GM19351 (cell line): ENCODE measurements around the gene FLNB.

Experiments used
- ATAC-seq: cut with Tn5 transposase; IDR thresholded peaks from one replicate; pipeline ENCODE4 v1.9.1; 2021; ENCODE audit warnings: mild to moderate bottlenecking, moderate library complexity; ENCODE audit not compliant: unreplicated experiment

The FLNB gene

DNA sequence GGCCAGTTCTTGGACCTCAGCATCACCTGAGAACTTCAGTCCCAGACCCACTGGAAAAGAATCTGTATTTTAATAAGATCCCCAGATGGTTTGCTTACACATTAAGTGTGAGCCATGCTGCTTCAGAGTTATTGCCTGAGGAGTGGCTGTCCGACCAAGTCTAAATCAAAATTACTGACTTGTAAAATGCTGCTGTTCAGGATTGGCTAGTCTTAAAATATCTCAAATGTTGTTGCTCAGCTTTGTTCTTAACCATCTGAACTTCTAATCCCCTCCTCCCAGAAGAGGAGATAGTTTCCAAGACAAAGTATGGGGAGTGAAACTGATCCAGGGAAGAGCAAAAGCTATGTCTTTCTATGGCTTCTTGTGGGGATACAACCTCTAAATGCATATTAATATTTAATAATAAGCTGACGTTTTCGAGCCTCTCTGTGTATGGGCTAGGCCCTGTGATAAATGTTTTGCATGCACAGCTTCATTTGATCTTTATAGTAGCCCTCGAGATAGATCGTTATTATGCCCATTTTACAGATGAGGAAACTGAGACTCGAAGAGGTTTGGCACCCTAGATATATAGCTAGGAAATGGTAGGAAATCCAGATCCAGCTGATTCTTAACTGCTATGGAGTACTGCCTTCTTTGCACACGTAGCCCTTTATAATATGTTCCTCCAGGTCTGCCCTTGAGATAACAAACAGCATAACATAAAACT, 150.4 kb downstream of the FLNB start:
- ATAC-seq, result no peak

DNA sequence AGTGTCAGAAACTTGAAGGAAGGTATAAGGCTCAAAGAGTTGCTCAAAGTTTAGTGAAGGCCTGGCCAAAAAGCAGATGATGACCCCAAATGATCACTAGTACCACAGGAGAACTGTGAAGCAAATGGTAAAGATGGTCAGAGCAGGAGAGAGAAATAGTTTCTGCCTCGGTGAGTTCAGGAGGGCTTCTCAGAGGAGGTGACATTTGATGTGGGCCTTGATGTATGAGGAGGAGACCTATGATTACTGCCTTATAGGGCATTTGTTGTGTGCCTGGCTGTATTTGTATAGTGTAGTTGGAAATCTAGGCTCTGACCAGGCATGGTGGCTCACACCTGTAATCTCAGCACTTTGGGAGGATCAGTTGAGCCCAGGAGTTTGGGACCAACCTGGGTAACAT, 152.2 kb downstream of the FLNB start:
- no peak for ATAC-seq

DNA sequence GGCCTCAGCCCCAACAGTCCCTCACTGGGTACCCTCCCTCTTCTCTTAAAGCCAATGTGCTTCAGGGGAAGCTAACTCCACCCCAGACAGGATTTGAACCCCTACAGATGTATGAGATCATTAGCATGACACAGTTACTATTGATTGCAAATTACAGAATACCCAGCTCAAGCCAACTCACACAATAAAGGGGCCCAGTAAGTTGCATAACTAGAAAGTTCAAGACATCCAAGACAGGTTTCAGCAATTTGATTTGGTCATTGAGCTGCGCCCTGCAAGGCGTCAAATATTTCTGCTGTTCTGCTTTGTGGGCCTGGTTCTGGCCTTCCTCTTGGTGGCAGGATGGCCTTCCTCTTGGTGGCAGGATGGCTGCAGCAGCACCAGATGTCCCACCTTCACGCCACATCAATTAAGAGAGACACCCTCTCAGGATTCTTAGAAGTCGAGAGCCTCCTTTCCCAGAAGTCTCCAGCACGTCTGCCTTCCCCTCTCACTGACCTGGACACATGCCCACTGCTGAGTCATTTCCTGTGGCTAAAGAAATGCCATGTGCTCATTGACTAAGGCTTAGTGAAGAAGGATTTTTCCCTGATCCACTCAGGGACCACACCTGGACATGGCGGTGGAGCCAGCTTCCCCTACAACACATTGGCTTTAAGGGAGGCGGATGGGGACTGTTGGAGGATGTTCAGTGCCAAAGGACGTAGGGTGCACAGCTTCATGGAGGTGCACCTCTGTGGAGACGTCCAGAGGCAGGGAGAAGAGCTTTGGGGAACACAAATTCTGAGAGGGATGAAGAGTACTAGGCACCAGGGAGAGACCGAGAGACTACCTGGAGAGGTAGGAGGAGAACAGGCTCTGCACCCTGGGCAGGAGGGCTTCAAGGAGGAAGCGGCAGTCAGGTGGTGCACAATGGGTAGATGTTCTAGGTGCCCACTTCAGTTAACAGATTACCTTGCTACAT, 153.5 kb downstream of the FLNB start:
- ATAC-seq, result no peak

DNA sequence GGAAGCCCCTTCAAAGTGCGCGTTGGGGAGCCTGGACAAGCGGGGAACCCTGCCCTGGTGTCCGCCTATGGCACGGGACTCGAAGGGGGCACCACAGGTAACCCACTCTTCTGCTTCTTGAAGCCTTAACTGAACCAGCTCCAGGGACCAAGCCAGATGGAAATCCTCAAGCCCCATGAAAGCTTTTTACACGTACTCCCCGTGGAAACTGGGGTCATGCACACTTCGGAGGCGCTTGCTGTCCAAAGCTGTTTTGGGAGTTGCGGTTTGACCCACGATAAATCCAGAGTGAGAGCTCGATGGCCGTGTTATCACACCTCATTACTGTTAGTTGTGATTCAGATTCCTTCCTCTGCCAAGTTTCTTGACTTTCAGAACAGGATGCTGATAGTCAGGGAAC, 155.0 kb downstream of the FLNB start:
- no peak for ATAC-seq

DNA sequence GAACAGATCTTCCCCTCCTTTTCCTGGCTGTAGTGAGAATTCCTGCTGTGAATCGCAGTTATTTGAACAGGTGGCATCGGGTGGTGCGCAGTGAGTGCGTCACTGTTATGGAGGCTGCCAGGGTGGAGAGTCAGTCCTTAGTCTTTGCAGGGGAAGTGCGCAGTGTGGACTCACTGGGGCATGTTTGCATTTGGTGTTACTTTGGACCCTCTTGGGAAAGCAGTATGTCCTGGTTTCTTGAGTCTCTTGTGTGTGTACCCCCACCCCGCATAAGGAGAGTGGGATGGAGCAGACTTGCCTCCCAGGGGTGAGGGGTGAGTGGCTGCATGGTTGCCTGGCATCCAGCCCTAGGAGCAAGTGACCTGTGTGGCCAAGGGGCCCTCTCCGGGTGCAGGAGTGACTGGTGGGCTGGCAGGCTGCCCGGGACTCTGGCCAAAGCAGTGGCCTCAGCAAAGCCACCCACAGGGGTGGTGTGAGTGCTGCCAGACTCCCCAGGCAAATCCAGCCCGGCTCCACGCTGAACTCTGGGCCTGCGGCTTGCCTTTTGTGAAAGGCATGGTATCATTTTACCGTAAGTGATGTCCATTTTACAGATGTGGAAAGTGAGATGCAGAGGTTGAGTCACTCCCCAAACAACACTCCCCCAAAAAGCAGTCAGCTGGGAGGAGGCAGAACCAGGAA, 156.1 kb downstream of the FLNB start:
- no peak for ATAC-seq

DNA sequence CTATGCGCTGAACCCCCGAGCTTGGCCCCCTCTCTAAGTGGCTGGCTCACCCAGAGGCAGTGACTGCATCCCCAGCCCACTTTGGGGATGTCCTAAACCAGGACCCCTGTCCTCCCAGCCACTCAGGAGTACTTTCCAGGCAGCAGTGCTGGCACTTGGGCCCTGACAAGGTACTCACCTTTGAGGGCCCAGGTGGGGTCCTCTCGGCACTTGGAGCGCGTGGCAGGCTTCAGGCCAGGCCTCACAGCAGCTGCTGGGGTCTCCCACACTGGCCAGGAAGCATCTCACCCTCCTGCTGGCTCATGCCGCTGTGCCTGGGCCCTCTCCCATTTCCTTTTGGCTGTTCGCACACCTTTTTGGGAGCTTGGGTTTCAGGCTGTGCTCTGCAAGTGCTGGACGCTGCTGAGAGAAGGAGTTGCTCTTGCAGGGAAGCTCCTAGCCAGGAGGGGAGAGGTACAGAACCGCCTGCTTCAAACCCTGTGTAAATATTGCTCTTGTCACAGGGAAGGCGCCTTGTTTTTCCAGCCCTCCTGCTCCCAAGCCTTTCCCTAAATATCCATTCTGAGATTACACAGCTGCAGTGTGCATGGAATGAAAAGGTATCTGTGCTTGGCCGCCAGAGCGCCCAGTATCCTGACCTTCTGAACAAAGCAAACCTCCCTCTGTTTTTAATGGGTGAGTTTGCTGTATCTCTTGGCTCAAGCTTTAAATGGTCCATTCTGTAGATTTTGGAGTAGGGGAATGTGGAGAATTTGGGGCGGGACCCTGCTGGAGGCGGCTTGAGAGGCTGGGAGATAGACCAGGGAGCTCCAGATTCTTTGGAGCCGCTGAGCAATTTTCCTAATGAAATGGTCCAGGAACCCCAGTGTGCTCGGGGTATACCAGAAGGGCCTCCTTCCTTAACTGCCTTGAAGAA, 156.9 kb downstream of the FLNB start:
- no peak for ATAC-seq

DNA sequence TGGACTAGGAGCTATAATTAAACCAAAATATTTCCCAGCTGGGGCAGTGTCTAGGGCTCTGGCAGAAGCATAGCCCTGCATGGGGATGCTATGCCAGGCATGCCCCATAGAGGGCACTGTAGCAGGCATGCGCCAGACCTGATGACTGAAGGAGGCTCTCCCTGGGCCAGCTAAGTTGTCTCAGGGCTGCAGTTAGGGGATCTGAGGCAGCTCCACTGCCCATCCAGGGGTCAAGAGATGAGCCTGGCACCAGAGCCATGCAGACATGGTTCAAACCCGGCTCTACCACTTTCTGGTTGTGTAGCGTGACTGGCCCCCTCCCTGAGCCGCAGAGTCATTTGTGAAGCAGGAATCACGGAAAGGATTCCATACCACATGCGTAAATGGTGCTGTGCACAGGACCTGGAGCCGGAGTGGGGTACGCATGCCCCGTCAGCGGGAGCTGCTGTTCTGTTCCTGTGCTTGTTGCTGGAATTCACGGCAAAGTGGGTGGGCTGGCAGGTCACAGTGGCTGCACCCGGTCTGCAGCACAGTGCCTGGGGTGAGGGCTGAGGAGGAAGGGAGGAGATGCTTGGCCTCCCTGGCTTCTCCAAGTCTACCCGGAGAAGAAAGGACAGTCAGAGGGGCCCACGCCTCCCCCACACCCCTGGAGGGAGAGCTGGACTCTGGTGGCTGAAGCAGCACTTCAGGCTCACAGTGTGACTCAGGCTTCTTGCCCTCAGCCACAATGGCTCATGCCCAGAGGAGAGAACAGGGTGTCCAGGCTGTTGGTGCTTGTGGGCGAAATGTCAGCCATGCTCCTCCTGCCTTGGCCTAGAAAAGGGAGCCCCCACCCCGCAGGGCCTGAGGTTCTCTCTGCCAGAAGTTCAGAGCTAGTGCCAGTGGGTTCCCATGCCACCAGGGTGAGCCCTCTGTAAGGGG, 159.5 kb downstream of the FLNB start:
- peak; percentile 59 for ATAC-seq

DNA sequence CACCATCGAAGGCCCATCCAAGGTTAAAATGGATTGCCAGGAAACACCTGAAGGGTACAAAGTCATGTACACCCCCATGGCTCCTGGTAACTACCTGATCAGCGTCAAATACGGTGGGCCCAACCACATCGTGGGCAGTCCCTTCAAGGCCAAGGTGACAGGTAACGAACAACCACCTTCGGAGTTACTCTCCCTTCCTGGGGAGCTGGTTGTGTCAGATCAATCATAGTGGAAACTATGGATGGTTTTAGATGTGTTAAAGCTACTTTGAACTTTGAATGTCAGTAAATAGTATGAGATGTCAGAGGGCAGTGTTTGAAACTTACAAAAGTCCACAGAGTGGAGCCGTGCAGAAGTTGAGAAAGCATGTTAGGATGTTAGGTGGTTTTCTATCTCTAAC, 160.3 kb downstream of the FLNB start:
- ATAC-seq, result no peak

DNA sequence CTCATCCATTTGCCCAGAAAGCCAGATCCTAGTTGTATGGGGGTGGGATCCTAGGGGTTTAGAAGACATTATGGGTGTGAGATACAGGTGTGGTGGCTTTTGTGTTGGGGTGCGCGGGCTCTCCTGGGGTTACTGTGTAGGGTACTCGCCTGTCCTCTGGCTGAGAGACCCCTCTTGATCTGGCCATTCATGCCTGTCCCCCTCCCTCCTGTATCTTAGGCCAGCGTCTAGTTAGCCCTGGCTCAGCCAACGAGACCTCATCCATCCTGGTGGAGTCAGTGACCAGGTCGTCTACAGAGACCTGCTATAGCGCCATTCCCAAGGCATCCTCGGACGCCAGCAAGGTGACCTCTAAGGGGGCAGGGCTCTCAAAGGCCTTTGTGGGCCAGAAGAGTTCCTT, 161.1 kb downstream of the FLNB start:
- no peak for ATAC-seq

DNA sequence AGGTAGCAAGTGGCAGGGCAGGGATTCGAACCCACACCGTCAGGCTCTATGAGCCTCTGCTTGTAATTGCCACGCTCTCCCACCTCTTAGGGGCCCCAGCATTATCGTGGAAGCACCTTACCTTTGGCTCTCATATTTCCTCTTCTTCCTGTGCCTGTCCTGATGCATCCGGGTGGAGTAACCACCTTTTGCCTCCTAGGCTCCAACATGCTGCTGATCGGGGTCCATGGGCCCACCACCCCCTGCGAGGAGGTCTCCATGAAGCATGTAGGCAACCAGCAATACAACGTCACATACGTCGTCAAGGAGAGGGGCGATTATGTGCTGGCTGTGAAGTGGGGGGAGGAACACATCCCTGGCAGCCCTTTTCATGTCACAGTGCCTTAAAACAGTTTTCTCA, 162.2 kb downstream of the FLNB start:
- ATAC-seq, result no peak

DNA sequence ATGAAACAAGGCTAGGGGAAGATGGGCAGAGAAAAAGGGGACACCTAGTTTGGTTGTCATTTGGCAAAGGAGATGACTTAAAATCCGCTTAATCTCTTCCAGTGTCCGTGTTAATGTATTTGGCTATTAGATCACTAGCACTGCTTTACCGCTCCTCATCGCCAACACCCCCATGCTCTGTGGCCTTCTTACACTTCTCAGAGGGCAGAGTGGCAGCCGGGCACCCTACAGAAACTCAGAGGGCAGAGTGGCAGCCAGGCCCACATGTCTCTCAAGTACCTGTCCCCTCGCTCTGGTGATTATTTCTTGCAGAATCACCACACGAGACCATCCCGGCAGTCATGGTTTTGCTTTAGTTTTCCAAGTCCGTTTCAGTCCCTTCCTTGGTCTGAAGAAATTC, 162.9 kb downstream of the FLNB start:
- ATAC-seq, result no peak

DNA sequence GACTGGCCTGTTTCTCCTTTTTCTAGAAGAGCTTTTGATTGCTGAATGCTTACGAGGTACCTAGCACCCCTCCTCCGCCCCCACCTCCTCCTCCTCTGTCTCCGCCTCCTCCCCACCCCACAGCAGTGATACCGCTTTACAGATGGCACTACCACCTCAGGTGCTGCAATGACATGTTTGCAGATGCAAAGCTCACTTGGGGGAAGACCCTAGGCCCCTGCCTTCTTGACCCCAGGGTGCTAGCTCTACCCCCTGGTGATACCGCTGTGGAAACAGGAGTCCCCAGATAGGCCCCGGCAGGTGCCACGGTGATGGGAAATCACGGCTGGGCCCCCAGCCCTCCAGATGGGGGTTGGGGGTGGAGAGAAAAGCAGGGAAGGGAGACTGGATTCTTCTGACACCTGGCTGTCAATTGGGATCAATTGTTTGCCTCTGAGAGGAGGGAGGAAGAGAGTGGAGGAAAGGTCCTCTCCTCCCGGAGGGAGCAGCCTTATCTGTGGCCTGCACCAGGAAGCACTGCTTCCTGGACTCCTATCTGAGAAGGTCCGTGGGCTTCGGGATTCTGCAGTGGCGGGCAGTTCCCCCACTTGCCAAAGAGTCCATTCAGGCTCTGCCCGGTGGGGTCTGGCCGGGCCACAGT, 164.9 kb downstream of the FLNB start:
- no peak for ATAC-seq

DNA sequence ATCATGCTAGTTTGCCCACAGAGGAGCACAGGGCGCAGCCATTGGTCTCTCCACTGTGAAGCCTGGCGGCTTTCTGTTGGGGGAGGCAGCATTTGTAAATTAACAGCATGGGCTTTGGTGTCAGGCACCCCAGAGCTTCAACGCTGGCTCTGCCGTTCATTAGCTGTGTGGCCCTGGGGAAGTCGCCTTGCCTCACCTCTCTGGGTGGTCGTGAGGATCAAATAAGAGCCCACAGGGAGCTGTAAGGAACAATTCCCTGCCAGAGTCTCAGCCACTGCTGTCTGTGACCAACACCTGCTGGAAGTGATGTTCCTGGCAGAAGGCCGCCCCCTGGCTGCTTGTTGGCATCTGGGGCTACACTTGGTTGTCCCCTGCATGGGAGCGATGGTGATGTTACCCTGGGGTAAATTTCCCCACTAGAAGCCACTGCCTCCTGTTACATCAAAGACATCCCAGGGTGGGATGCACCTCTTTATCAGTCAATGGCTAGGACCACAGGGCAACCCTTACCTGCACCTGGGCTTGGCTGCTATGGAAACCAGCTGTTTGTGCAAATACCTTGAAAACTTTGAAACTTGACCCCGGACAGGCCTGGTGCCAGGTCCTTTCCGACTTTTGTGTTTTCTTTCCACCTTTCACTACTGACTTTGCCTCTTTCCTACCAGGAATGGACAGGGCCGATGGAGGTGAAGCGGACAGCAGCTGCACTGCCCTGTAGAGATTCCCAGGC, 165.6 kb downstream of the FLNB start:
- no peak for ATAC-seq

DNA sequence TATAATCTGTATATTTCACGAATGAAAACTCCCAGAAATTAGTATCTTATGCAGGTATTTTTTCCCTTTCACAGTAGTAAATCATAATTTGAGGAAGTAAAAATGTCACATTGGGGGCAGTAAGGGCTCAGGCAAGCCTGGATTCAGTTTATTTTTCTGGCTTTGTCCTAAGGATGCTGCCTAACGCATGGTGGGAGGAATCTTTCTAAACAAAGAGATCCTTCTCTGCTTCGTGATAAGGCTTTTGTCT, 166.9 kb downstream of the FLNB start:
- ATAC-seq, result no peak

DNA sequence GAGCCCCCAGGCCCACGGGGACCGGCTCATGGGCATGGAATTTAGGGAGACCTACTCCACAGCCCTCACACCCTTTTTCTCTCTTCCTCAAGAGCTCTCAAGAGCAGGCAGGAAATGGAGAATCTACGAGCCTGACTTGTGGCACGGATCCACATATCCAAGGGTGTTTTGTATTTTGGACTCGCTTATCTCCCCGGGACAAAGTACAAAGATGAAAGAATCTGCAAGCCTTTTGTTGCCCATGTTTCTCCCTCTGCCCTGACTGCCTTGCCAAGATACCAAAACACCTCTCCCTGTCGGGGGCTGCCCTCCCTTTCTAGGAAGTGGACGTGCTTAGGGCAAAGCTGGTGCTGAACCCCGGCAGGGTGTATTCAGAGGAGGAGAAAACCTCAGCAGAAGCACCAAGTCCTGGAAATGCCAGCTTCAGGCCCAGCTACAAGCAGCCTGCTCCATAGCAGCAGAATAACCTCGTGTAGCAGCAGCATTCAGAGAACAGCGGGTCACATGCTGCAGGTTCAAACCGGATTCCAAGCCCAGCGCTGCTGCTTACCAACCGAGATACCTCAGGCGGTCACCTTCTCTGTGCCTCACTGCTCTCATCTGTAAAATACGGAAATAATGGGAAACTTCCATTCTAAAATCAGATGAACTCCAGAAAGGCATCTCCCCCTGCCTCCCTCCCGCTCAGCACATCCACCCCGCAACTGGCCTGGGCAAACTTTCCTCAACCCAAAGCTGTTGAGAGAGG, 167.4 kb downstream of the FLNB start:
- no peak for ATAC-seq

DNA sequence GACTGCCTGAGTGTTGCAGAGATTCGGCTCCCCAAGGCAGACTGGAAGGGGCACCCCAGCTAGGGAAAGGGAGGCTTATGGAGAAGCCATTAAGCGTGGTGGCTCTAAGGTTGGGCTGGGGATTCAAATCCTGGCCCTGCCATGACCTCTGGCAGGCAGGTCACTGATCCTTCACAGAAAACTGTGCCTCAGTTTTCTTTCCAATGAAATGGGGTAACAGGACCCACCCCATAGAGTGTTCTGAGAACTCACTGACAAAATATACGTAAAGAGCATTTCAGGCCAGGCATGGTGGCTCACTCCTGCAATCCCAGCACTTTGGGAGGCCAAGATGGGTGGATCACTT, 167.9 kb downstream of the FLNB start:
- no peak for ATAC-seq

DNA sequence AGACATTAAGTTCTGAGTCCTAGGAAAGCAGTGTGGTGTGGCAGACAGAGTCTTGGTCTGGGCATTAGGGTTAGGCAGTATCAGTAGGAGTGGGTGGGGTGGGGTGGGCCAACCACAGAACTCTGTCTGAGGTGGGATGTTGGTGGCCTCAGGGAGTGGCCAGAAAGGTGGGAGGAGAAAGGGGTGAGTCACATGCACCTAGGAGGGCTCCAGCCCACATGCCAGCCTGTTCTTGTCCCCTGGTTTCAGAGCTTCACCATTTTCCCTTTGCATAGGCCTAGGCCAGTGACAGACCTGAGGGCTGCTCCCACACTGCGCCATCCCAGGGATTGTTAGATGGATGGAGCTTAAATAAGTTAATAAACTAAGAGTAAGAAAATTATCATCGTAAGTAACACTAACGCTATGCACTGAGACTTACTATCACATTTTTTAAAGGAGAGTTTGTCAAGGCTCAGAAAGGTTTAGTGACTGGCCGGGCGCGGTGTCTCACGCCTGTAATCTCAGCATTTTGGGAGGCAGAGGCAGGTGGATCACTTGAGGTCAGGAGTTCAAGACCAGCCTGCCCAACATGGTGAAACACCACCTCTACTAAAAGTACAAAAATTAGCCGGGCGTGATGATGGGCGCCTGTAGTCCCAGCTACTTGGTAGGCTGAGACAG, 168.7 kb downstream of the FLNB start:
- no peak for ATAC-seq
